HG02885 (cell line): ENCODE data around the gene DNAAF8.

Experiments used
- ATAC-seq: cut with Tn5 transposase; IDR thresholded peaks from one replicate; pipeline ENCODE4 v1.9.1; 2021; ENCODE audit warnings: mild to moderate bottlenecking; ENCODE audit not compliant: unreplicated experiment, poor library complexity

Gene DNAAF8

GRCh38 chr16:4694642-4695451 is 39.5 kb upstream of the DNAAF8 start:
- ATAC-seq: no peak

- ATAC-seq: no peak
Measured at GRCh38 chr16:4695473-4696171, 38.7 kb upstream of the DNAAF8 start.

- ATAC-seq: no peak
Measured at GRCh38 chr16:4696172-4696904, 38.0 kb upstream of the DNAAF8 start.

DNA sequence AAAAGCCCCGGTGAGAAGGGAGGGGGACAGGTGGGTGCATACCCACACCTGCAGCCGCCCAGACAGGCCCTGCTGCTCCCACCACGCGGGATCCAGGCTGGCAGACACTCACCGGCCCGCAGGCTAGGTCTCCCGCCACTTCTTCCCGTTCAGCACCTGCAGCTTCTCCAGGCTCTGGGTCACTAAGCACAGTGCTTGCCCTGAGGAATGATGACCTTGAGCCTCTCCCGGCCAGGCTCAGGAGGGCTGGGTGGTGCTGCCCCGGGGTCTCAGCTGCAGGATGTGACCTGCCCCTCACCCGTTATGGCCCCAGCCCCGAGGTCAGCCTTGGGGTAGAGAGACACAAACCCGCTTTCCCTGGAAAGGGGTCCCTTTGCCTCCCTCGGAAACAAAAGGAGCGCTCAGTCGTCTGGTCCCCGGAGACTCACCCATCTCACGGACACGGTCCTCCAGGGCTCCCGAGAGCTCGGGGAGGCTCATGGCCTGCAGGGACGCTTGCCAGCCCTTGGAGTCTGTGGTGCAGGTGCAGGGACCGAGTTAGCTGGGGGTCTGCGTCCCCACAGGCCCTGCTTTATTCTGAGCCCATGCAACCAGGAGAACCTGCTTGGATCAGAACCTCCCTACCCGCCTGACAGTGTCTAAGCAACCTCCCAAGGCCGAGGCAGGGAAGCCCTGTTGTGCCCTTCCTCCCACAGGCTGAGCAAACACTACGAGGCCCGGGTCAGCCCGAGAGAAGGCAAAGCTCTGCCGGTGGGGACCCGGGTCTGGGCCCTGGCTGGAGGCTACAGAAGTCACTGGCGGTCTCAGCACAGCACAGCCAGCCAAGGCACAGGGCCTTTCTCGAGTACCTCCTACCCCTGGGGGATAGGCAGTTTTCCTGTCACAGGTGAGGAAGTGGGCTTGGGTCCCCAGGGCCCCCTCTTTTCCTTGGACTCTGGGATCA is 37.2 kb upstream of the DNAAF8 start:
- no peak for ATAC-seq

DNA sequence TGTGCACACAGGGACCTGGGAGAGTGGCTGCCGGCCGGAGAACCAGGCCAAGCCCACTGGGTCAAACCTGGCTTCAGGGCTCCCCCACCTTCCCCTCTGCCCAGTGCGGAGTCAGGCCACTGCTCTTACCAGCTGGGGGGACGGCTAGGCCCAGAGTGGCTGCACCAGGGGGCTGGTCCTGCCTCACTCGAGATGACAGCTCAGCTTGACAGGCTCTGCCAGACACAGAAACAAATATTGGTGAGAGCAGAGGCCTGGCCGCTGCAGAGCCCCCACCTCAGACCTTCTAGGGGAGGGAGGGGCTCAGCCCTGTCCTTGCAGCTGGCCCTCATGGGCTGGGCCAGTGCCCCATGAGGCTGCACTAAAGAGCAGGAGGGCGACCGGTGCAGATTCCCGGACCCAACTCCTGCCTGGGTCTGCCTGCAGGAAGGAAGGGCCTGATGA is 36.5 kb upstream of the DNAAF8 start:
- ATAC-seq: no peak

GRCh38 chr16:4698321-4699045 is 35.9 kb upstream of the DNAAF8 start:
- ATAC-seq: no peak

GRCh38 chr16:4699046-4699556 is 35.2 kb upstream of the DNAAF8 start:
- no peak for ATAC-seq

DNA sequence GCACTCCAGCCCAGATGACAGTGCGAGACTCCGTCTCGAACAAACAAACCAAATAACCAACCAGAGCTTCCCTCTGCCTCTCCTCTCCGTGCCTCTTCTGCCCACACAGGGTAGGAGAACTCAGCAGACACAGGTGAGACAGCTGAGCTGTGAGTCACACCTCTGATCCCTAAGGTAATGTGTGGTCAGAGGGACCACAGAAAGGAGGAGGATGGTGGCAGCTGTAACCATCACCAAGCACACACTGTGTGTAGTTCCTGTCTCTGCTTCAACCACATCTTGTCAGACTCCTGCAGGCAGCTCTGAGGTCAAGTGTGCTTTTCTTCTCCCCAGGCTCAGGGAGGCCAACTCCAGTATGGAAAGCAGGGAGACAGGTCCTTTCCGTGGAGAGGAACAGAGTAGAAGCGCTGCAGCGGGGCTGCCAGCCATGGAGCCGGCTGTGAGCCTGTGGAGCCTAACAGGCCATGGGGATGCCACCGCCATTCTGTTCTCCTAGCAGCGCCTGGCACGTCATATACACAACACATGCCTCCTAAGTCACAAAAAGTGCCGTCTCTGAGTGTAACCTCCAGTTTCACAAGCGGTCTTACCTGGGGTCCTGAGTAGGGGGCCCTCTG is 33.8 kb upstream of the DNAAF8 start:
- ATAC-seq: no peak

- ATAC-seq: no peak
Measured at GRCh38 chr16:4700997-4701743, 33.2 kb upstream of the DNAAF8 start.

DNA sequence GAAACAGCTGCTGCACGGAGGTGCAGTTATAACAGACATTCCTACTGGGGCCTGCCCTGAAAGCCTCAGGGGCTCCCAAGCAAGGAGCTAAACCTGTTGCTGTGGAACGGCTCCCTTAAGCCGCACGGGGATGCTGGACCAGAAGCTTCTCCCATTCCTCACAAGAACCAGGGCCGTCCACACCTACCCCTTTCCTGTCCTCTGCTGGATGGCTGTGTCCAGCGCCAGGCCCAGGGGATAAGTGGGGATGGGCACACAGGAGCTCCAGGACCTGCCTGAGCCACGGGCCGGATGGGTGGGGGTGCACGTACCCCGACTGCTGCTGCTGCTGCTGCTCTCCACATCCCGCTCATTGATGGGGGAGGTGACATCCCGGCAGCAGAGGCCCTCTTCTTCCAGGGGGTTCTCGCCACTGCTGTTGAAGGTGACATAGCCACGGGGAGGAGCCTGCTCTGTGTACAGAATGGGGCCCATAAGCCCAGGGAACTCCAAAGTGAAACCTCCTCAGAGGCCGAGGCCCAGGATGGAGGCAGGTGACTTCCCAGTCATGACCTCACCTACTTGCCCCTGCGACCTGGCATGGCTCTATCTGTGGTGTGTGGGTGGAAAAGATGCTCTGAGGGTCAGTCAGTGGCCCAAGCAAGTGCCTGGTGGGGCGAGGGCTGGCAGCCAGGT is 32.4 kb upstream of the DNAAF8 start:
- ATAC-seq: no peak

- no peak for ATAC-seq
Measured at GRCh38 chr16:4702466-4702808, 31.9 kb upstream of the DNAAF8 start.

GRCh38 chr16:4703906-4704305 is 30.4 kb upstream of the DNAAF8 start:
- no peak for ATAC-seq

DNA sequence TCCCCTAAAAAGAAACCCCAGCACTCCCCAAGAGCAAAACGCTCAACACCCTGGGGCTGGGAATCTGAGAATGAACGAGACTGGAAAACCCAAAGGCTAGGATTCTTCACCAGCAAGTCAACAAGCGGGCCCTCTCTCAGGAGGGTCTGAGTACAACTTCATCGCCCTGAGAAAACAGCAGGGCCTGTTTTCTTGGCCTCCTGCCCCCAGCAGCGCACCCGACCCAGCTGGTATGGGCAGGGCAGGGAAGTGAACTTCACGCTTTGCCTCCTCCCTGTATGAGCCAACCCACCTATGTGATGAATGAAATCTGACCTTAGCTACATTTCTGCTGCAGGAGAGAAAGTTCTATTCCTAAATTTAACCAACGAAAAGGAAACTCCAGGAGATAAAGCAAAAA is 29.8 kb upstream of the DNAAF8 start:
- ATAC-seq: no peak

DNA sequence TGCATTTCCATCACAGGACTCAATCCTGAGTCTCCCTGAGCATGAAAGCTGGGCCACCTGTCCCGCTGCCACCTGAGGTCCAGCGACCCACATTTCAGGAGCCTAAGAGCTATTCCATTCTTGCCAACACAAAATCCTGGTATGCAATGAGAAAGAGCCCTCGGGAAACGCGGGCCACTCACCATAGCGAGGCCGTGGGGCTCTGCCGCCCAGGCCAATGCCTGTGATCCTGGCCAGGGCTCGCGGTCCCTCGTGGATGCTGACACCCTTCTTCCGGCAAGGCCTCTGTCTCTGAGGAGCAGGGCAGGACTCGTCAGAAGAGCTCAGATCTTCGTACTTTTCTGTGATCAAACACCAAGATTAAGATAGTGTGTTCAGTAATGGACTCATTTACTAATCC is 29.4 kb upstream of the DNAAF8 start:
- ATAC-seq: no peak

DNA sequence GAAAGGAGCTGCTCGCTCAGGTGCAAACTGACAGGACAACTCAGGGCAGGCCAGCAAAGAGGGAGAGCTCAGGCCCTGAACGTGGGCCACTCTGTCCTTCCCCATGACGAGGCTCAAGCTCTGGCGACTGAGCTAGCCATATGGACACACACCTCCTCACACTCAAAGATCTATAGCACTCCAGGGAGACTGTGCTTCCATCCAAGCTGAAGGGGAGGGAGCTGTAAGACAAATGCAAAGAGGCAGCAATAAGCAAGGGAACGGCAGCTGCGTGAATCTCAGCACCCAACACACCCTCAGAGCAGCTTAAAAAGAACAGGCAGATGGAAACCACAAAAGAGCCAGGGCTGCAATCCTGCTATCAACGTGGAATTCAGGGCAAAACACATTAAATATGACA is 27.5 kb upstream of the DNAAF8 start:
- no peak for ATAC-seq

DNA sequence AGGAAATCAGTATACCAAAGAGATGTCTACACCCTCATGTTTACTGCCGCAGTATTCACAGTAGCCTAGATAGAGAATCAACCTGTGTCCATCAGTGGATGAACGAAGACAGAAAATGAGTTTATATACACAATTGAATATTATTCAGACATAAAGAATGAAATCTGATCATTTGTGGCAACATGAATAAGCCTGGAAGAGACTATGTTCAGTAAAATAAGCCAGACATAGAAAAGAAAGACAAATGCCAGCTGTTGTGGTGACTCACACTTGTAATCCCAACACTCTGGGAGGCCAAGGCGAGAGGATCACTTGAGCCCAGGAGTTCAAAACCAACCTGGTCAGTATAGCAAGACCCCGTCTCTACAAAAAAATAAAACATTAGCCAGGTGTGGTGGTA is 24.9 kb upstream of the DNAAF8 start:
- ATAC-seq: no peak

DNA sequence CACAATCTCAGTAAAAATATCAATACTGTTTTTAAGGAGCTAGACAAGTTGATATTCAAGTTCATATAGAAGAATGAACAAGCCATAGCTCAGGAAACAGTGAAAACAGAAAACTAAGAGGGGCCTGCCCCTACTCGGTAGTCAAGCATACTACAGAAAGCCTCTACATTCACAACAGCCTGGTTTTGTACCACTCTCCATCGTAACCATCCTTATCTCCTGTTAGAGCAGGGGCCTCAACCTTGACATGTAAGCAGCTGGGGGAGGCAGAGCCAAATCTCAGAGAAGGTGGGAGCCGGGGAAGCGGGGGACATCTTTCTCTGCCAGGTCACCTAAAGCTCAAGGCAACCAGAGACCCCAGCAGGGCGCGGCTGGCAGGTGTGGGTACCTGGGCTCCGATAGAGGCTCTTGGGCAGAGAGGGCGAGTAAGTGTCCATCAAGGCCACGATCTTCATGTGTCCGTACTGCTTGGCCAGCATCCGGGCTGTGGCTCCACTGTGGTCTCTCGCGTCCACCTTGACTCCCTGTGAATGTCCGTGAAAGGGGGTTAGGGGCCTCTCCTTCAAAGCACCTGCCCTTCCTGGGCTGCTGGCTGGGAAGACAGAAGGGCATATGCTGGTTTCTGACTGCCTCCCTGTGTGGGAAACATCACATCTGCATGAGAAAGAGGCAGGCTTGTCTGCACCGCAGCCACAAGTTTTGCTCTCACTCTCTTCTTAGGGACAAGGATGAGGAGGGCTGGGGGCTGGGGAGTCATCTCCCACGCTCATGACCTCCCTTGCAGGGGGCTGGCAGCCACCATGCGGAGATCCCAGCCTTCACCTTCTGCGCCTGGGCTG is 20.5 kb upstream of the DNAAF8 start:
- ATAC-seq: no peak
